Adrenal gland (tissue), 5 donors: Measurements from ENCODE around the gene UBE2E2.

Experiments used
- POLR2A ChIP-seq, 2 donors: fragments of 450-650 bp; IDR thresholded peaks; one replicate each; pipeline ENCODE4 v1.6.1; 2017; ENCODE audit warnings: antibody characterized with exemption in 2 of 2, mild to moderate bottlenecking in 2 of 2, moderate library complexity in 1 of 2
- TF ChIP-seq, protein P1 (sequence below), 6 experiments: fragments of 450-650 bp in 4 of 6; fragments of 200-600 bp in 2 of 6; sonication (generic) in 1 of 6; IDR thresholded peaks; 1 replicate in 5 of 6; 2 replicates in 1 of 6; pipeline versions ENCODE4 v1.5.1 to v1.8.0; 2016 to 2021; ENCODE audit warnings: antibody characterized with exemption in 6 of 6, mild to moderate bottlenecking in 2 of 6, moderate library complexity in 1 of 6
- donor health status: DM: no; HTN: no; CAD: no.

DNA sequence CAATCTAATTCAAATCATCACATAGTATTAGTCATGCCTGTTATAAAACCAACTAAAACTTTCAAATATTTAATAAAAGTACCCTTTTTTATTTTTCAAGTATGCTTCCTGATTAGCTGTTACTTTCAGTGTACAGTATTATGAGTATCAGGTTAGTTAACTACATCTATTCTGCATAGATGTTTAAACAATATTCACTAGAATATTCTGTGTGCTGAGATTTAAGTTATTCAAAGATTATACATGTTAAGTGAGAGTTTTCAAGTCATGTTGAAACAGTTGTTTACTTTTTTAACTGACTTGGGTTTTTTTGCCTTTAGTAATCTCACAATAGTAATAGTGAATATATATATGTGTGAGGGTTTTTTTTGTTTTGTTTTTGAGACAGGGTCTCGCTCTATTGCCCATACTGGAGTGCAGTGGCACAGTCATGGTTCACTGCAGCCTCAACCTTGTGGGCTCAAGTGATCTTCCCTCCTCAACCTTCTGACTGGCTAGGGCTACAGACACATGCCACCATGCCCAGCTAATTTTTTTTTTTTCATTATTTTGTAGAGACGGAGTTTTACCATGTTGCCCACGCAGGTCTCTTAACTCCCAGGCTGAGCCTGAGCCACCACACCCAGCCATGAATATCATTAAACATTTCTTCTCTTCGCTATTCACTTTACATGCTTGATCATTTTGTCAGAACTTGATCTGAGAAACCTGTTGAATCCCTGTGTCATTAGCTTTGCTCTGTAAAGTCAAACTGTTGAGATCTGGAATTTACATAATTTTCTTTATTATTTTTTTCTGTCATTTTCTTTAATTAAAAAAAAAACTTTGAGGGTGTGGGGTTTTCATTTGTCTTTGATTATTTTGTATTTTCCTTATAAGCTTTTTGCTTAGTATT, 316.4 kb downstream of the UBE2E2 start:
- TF ChIP-seq, protein P1, sequence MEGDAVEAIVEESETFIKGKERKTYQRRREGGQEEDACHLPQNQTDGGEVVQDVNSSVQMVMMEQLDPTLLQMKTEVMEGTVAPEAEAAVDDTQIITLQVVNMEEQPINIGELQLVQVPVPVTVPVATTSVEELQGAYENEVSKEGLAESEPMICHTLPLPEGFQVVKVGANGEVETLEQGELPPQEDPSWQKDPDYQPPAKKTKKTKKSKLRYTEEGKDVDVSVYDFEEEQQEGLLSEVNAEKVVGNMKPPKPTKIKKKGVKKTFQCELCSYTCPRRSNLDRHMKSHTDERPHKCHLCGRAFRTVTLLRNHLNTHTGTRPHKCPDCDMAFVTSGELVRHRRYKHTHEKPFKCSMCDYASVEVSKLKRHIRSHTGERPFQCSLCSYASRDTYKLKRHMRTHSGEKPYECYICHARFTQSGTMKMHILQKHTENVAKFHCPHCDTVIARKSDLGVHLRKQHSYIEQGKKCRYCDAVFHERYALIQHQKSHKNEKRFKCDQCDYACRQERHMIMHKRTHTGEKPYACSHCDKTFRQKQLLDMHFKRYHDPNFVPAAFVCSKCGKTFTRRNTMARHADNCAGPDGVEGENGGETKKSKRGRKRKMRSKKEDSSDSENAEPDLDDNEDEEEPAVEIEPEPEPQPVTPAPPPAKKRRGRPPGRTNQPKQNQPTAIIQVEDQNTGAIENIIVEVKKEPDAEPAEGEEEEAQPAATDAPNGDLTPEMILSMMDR (IDR thresholded peaks at IDR 0.05), result no peak
- TF ChIP-seq POLR2A (IDR thresholded peaks at IDR 0.05), result no peak
